PC-3 (cell line): ENCODE measurements around the gene CYBA.

Experiments
- EZH2 ChIP-seq: fragments of 300-600 bp; sonication (generic); IDR thresholded peaks from one replicate; pipeline ENCODE4 v1.6.1; 2017; ENCODE audit warnings: antibody characterized with exemption, mild to moderate bottlenecking, low read length; ENCODE audit not compliant: unreplicated experiment
- TF ChIP-seq, protein P1 (sequence below): fragments of 300-600 bp; sonication (generic); conservative IDR thresholded peaks from 2 replicates; pipeline ENCODE4 v1.5.1; 2017; ENCODE audit warnings: antibody characterized with exemption, low read depth, mild to moderate bottlenecking, low read length

DNA sequence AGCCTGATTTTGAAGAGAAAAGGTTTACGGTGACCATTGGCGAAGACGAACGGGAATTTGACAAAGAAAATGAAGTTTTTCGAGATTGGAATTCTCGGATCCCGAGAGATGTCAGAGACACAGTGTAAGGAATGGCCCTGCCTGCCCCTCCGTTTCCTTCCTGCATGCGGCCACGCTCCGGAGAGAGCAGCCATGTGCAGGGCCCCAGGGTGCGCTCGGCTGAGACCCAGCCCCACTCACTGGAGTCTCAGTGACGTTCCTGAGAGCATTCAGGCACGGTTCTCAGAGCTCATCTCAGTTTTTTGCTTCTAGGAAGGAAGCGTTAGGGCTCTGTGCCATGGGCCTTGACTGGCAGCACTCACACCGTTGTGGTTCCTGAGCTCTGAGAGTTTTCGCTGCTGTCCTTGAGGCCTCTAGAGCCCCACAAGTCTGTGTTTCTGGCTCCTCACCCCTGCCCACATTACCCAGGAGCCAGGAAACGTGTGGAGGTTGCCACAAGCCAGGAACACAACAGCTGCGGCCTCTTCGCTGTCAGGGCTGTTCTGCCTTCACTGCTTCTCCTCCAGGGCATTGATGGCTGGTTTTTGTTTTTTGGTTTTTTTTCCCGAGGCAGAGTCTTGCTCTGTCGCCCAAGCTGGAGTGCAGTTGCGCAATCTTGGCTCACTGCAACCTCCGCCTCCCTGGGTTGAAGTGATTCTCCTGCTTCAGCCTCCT, 50.9 kb downstream of the CYBA start:
- TF ChIP-seq, protein P1, sequence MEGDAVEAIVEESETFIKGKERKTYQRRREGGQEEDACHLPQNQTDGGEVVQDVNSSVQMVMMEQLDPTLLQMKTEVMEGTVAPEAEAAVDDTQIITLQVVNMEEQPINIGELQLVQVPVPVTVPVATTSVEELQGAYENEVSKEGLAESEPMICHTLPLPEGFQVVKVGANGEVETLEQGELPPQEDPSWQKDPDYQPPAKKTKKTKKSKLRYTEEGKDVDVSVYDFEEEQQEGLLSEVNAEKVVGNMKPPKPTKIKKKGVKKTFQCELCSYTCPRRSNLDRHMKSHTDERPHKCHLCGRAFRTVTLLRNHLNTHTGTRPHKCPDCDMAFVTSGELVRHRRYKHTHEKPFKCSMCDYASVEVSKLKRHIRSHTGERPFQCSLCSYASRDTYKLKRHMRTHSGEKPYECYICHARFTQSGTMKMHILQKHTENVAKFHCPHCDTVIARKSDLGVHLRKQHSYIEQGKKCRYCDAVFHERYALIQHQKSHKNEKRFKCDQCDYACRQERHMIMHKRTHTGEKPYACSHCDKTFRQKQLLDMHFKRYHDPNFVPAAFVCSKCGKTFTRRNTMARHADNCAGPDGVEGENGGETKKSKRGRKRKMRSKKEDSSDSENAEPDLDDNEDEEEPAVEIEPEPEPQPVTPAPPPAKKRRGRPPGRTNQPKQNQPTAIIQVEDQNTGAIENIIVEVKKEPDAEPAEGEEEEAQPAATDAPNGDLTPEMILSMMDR = no peak
- no peak for TF ChIP-seq EZH2
